COLO668 (cell line): ENCODE measurements around the gene ARHGAP26.
A peak's percentile ranks its signal among the peaks of the same experiment; 100 is the strongest.
"Not testable (repeated sequence)": the region's sequence is repeated elsewhere in the genome, so short reads cannot be mapped to it uniquely, and the experiment has no call there.

Source experiments
- DNase-seq: peaks from one replicate; lab custom pipeline; 2025; ENCODE audit not compliant: unreplicated experiment; lab: John Stamatoyannopoulos, UW

Gene ARHGAP26

DNA sequence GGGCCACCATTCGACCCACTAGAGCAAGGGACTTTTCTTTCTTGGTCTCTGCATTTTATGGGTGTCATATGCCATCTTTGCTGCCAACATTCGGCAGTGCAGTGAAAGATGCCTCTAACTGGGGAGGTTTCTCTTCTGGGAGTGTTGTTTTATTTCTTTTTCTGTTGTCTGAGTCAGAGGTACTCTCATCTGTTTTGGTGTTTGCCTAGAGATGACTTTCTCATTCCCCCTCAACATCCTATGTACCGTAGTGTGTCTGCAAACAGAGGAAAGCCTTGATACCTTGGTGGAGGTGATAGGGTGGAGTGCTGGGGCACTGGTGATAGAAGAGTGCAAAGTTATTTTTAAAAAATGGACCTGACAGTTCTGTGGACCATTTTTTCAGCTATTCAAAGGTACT, 182.1 kb downstream of the ARHGAP26 start:
- DNase-seq = no peak

DNA sequence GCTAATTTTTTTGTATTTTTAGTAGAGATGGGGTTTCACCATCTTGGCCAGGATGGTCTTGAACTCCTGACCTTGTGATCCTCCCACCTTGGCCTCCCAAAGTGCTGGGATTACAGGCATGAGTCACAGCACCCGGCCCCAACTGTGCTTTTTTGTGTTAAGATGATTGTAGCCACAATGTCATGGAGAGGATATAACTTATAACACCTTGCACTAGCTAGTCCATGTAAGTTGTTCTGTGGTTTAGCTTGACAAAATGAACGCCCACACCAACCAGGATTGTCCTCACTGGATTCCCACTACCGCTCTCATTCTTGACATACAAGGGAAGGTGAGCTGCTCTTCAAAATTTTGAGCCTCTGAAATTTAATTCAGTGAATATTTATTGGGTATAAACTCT, 182.7 kb downstream of the ARHGAP26 start:
- not testable (repeated sequence) for DNase-seq

- no peak for DNase-seq
These were observed 184.3 kb downstream of the ARHGAP26 start for GRCh38 chr5:142954455-142954854.

DNA sequence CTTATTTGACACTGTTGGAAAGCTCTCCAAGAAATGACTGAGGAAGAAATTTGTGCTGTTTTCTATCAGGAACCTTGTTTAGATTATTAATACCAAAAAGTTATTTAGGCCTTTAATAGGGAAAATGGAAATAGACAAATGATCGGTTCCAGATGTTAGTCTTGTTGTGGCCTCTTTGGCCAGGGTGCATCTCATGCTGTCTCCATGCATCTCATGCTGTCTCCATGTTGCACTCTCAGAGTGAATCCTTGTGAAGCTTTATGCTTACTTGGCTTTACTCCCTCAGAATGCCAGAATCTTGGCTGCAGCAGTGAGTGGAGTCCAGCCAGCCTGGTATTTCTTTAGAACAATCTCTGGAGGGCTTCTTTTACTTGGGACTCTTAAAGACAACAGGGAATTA, 185.5 kb downstream of the ARHGAP26 start:
- no peak for DNase-seq

DNA sequence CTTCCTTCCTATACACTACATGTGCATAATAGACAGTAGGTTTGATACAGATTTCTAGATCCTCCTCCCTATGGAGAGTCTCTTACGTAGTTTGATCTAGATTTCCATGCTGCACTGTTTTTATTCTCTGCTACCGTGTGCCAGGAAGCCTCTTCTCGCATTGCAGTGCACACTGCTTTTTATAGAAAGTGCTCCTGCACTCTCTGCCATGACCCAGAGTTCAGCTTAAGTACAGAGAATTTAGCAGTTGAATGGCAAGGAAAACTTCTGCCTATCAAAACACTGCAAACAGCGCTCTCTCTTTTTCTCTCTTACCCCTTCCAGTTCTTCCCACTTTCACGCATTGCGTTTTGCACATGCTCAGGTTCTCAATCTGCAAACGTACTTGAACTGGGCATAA, 187.4 kb downstream of the ARHGAP26 start:
- no peak for DNase-seq

DNA sequence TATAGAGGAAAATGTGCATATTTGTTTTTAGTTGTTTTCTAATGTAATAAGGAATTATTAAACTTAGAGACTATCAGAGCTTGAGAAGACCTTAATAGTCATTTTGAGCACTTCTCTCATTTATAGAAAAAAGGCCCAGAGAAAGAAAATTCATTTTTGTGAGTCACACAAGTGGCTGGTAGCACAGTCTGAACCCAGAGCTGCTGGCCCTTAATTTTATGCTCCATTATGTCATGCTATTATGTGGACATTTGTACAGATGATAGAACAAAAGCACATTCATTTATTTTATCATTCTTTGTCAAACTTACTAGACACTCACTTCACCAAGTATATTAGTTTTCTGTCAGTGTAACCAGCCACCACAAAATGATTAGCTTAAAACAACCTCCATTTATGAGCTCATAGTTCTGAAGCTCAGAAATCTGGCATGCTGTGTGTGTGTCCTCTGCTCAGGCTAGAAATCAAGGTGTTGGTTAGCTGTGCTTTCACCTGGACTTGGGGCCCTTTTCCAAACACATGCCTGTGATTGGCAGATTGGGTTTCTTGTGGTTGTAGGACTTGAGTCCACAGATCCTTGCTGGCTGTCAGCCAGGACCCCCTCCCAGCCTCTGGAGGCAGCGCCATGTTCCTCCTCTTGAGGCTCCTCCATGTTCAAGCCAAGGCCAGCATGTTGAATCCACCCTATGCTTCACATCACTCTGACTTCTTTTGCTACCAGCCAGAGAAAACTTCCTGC, 188.9 kb downstream of the ARHGAP26 start:
- no peak for DNase-seq

- no peak for DNase-seq
These were observed 189.8 kb downstream of the ARHGAP26 start for GRCh38 chr5:142959683-142960657.

GRCh38 chr5:142961440-142962173, 191.4 kb downstream of the ARHGAP26 start:
- DNase-seq = no peak

DNA sequence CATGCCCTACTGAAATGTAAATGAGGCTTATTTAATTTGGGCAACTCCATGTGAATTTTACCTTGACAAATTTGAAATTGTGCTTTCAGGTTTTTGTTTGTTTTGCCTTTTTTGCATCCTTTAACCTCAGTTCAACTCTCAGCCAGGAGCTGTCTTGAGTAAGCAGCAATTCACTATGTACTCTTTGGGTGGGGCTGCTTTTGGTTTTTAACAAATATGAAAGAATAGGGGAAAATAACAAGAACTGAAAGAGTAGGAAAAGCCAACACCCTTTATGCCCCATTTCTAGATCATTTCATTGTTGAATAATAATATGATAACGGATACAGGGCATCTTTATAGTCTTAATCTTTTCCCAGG, 192.0 kb downstream of the ARHGAP26 start:
- DNase-seq = no peak

- DNase-seq = peak; percentile 1
These were observed 195.3 kb downstream of the ARHGAP26 start for GRCh38 chr5:142965258-142966120.

- DNase-seq = no peak
These were observed 195.9 kb downstream of the ARHGAP26 start for GRCh38 chr5:142966121-142966420.

DNA sequence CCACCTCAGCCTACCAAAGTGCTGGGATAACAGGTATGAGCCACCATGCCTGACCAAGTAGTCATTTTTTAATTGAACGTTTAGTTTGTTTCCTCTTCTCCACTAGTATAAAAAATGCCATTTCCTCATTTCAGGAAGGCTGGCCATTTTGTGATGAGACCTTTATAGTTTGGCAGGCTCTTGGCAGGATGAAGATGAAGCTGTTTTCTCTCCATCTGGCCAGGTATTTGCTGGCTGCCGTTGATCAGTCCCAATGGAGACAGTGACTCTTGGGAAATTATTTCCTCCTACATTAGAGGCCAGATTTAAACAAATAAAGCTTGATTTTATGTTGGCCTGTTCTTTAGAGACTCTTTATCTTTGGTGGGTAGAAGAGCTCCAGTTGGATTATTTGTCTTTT, 199.0 kb downstream of the ARHGAP26 start:
- no peak for DNase-seq

DNA sequence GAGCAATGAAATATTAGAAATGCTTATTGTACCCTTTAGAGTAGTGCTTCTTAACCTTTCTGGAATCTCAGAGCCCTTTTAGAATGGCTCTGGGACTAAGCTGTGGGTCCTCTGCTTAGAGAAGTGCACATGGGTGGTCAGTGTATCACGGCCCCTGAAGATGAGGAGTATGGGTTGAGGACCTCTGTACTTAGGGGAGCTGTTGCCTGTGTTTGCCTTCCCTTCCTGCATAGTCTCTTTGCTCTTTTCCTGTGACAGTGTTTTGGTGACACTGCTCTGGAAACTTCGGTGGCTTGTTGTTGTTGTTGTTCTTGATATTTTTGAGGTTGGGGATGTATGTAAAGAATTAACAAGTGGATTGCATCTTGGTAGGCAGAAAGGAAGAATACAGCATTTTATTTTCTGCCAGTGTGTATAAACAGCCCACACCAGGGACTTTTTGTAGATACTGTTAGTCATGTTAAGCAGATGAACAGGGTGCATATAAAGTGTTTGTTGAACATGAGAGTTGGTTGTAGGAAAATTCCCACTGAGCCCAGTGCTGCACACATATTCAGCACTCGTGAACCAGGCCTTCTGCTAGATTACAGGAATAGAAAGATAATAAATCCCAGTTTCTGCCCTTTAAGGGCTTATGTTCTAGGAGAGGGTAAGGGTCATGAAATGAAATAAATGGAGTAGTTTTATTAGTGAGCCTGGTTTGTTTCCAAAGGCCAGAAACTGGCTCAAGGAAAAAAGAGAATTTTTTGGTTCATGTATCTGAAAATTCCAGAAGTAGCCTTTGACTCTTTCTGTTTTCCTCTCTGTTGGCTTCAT, 199.7 kb downstream of the ARHGAP26 start:
- no peak for DNase-seq

- DNase-seq = no peak
These were observed 200.4 kb downstream of the ARHGAP26 start for GRCh38 chr5:142970440-142971030.

DNA sequence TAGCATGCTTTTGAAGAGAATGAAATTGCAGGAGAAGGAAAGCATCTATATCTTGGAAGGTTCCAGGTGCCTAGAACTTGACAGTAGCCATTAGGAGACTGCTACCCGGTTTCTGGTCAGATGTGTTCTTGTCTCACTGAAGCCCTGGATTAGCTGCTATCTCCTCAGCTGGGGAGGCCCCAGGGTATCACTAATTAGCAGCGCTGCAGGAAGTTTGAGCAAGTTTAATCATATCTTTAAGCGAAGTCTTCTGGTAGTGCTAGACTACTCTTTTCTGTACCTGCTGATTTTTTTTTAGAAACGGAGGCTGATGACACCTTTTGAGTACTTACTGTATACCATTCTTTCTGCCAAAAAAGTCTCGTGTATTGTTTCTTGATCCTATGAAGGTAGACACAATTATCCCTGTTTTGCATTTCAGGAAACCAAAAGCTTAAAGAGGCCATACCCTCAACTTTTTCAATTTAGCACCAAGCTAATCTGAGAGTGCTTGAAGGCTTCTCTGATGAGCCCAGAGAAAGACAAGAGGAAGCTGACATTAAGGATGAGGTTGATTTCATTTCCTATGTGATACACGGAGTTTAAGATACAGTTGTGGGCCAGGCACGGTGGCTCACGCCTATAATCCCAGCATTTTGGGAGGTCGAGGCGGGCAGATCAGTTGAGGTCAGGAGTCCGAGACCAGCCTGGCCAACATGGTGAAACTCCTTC, 201.3 kb downstream of the ARHGAP26 start:
- no peak for DNase-seq

DNA sequence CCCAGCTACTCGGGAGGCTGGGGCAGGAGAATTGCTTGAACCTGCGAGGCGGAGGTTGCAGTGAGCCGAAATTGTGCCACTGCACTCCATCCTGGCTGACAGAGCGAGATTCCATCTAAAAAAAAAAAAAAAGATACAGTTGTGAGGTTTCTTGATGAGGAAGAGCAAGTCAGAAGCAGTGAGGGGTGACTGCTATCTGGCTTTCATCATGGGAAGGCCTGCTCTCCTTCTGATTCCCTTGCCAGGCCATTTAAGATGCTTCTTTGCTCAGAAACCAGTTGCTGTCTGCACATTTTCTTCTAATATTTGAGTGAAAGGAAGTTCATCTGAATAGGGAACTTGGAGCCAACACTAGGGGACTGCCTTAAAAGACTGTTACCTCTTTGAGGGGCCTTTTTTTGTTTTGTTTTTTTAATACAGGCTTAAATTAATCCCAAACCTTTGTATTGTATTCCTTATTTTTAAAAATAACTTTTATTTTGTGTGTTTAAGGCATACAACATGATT, 201.9 kb downstream of the ARHGAP26 start:
- DNase-seq = no peak

DNA sequence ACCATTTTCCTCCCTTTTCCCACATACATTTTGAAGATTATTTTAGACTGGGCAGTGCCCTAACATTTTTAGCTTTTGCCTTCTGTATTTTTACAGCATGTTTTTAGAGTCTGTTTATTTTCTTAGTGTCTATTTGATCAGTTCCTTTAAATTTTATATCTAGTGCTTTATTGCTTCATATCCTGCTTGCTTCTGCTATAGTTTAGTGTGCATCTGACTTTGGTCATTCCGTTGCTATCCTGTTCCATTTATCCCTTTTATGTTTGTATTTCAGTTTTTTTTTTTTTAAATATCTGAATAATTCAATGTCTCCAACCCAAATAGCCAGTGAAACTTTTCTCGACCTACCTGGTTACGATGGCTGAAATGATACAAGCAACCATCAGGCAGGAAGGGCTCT, 203.8 kb downstream of the ARHGAP26 start:
- DNase-seq = no peak

DNA sequence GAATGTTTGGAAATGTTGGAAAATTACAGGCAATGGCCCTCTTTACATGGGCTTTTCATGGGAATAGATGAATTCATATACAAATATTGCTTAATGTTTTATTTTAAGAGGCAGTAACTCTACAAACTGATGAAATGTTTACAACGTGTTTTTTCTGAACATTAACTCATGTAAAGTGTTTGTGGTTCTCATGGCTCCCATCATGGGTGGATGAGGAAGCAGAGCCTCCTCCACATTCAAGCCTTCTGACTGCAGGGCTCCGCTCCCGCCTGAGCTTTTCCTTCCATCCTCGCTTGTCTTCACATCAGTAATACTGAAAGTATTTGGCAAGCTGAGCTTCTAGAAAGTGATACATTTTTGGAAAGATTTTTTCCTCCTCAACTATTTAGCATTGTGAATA, 204.2 kb downstream of the ARHGAP26 start:
- no peak for DNase-seq

- DNase-seq = no peak
These were observed 206.7 kb downstream of the ARHGAP26 start for GRCh38 chr5:142976861-142977260.
